Germinal center (tissue), 1 donor: Measurements from ENCODE around the gene RHOD.

ENCODE experiments used
- DNase-seq: peaks from one replicate; pipeline ENCODE4 v3.0.0; 2012; ENCODE audit warnings: mixed read lengths, low spot score

The RHOD gene

GRCh38 chr11:67062526-67063373, 6.1 kb downstream of the RHOD start:
- DNase-seq: no peak

- DNase-seq: no peak
Observed at GRCh38 chr11:67066333-67066709, 9.7 kb downstream of the RHOD start.

GRCh38 chr11:67071420-67072284, 15.0 kb downstream of the RHOD start:
- peak; percentile 88 for DNase-seq

GRCh38 chr11:67072295-67072694, 15.6 kb downstream of the RHOD start:
- DNase-seq: no peak

GRCh38 chr11:67073908-67074307, 17.3 kb downstream of the RHOD start:
- DNase-seq: no peak

- DNase-seq: no peak
Observed at GRCh38 chr11:67076202-67076601, 19.6 kb downstream of the RHOD start.

GRCh38 chr11:67079065-67079705, 22.5 kb downstream of the RHOD start:
- DNase-seq: no peak

GRCh38 chr11:67082071-67082791, 25.6 kb downstream of the RHOD start:
- DNase-seq: no peak

GRCh38 chr11:67083786-67084366, 27.2 kb downstream of the RHOD start:
- no peak for DNase-seq

GRCh38 chr11:67085617-67086016, 29.0 kb downstream of the RHOD start:
- no peak for DNase-seq

GRCh38 chr11:67090717-67091116, 34.1 kb downstream of the RHOD start:
- no peak for DNase-seq

- no peak for DNase-seq
Observed at GRCh38 chr11:67095214-67095507, 38.5 kb downstream of the RHOD start.

GRCh38 chr11:67098799-67099429, 42.3 kb downstream of the RHOD start:
- no peak for DNase-seq

- no peak for DNase-seq
Observed at GRCh38 chr11:67099831-67100324, 43.2 kb downstream of the RHOD start.

- DNase-seq: no peak
Observed at GRCh38 chr11:67102664-67103063, 46.0 kb downstream of the RHOD start.

GRCh38 chr11:67105964-67106363, 49.3 kb downstream of the RHOD start:
- DNase-seq: no peak

- no peak for DNase-seq
Observed at GRCh38 chr11:67111261-67111660, 54.6 kb downstream of the RHOD start.

- DNase-seq: peak; percentile 41
Observed at GRCh38 chr11:67113231-67113721, 56.6 kb downstream of the RHOD start.

- no peak for DNase-seq
Observed at GRCh38 chr11:67114275-67114896, 57.7 kb downstream of the RHOD start.

GRCh38 chr11:67116758-67117105, 60.1 kb downstream of the RHOD start:
- DNase-seq: no peak

- no peak for DNase-seq
Observed at GRCh38 chr11:67117176-67117575, 60.5 kb downstream of the RHOD start.
